HFF-Myc (cell line): ENCODE data around the gene ANKUB1.
A peak's percentile ranks its signal among the peaks of the same experiment; 100 is the strongest.

ENCODE experiments used
- DNase-seq: peaks from one replicate; pipeline ENCODE4 v3.0.0-alpha.2; 2011; ENCODE audit warnings: low read depth; ENCODE audit errors: extremely low read depth
- H3K4me3 ChIP-seq: replicated peaks from 2 replicates; pipeline ENCODE4 v1.5.1; 2011; ENCODE audit warnings: low read depth, mild to moderate bottlenecking, control low read depth, low read length
- CTCF ChIP-seq: IDR thresholded peaks from 2 replicates; pipeline ENCODE4 v1.5.1; 2012; ENCODE audit warnings: mild to moderate bottlenecking, low read depth, low read length, control low read depth; ENCODE audit errors: missing control alignments

The ANKUB1 gene

GRCh38 chr3:149790698-149791097 lies 1.7 kb downstream of the ANKUB1 start:
- no peak overlapping the region for H3K4me3 ChIP-seq
- no peak for DNase-seq
- no peak for TF ChIP-seq CTCF

- DNase-seq, result no peak
- TF ChIP-seq CTCF, result no peak
- no peak overlapping the region for H3K4me3 ChIP-seq
Measured at GRCh38 chr3:149790268-149790667, 2.1 kb downstream of the ANKUB1 start.

- no peak for DNase-seq
- no peak overlapping the region for H3K4me3 ChIP-seq
- no peak for TF ChIP-seq CTCF
Measured at GRCh38 chr3:149784064-149784704, 8.2 kb downstream of the ANKUB1 start.

- peak; percentile 39 for DNase-seq
- TF ChIP-seq CTCF, result no peak
- H3K4me3 ChIP-seq, result no peak overlapping the region
Measured at GRCh38 chr3:149783576-149783975, 8.8 kb downstream of the ANKUB1 start.

GRCh38 chr3:149781741-149782140 lies 10.6 kb downstream of the ANKUB1 start:
- DNase-seq, result no peak
- no peak for TF ChIP-seq CTCF
- no peak overlapping the region for H3K4me3 ChIP-seq

GRCh38 chr3:149781211-149781610 lies 11.1 kb downstream of the ANKUB1 start:
- no peak for DNase-seq
- no peak overlapping the region for H3K4me3 ChIP-seq
- no peak for TF ChIP-seq CTCF
